Hematopoietic multipotent progenitor cell treated with erythropoietin and hydrocortisone succinate and interleukin-3 and kit ligand, for 8 days (in vitro differentiated cells): ENCODE measurements around the gene DLG2.

Experiments
- DNase-seq: peaks from one replicate; pipeline ENCODE4 v3.0.0-alpha.2; 2015

The DLG2 gene

GRCh38 chr11:83681906-83682610 lies 1945.1 kb downstream of the DLG2 start:
- no peak for DNase-seq

DNA sequence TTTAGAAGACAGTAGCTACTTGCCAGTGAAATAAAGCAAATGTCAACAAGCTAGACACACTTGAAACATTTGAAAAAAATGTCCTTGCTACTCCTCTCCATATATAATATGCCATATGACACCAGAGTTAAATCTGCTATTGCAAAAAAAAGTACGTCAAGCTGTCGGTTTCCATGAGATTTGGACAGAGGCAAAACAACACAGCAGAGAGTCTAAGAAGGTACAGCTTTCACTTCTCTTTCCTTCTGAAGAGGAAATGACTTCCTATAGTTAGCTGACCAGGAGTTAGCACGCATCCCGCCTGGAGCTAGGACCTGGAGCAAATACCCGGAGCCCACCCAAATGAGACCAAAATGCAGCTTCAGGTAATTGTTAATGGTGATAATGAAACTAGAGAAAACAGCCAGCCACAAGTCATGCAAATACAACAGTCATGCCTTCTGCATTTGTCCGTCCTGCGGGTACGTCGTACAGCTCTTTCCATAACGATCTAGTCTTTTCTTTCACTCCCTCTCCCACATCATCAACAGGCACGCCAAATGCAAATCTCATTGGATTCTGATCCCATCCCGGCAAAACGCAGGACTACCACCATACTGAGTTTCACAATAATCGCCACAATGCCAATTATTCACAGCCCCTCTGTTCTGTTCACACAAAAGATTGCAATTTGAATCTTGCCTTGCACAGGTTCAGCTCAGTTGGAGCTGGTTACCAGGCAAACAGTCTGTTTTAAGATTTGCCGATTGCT lies 1945.9 kb downstream of the DLG2 start:
- no peak for DNase-seq

DNA sequence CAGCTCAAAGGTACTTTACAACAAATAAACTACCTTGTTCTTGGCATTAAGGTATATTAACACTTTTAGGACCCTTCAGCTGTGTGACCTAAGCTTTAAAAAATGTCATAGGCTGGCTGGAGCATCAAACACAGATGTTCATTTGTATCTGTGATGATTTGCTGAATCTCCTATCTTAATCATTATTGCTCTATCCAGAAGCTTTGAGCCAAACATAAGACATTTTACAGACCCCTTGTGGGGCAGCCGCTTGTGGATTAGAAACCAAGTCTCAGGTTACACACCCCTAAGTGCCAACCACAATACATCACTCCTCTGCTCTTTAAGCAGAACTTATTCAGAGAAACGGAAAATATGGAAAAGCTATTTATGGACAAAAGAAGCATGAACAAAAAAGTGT lies 1946.8 kb downstream of the DLG2 start:
- DNase-seq, result no peak

DNA sequence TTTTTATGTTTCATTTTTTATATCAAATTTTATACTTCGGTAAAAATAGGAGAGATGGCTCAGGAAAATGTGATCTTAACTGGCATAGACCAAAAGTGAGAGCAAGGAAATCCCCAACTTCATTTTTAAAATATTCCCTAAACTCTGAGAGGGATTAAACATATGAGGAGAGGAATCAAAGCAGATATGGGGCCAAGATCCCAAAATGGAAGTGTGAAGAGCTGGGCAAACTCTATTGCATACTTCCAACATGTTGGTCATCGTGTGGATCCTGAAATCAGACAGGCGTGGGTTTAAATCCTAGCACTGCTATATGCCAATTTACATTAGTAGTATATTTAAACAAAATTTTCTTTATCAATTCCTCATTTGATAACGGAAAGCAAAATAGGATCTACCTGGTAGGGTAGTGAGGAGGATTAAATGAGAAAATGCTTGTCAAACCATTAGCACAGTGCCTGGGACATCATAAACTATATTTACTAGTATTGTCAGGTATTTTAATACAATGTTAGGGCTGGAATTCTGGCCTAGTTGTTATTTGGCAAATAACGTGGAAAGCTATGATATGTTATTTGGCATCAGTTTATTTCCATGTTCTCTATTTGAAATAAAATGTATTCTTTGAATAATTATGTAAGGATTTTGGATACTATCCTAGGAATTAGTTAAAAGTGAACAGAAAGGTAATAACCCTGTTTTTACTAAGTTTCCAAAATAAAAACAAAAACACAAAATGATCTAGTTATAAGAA lies 1948.1 kb downstream of the DLG2 start:
- no peak for DNase-seq

DNA sequence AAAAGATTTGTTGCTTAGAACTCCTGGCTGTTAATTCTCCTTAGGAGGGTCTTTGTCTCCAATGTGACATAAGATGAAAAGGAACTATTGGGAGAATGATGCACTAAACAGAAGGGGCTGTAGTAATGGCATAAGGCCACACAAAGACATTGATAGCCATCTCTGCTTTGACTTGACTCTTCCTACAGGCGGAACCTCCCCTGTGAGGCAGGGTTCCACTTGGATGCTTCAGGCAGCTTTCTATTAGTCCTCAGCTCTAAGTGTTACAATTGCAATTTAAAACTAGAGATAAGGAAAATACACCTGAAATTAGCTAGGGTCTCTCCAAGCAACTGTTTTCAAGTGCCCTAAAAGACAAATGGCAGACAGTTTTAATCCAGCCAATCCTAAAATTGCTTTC lies 1949.4 kb downstream of the DLG2 start:
- no peak for DNase-seq

- DNase-seq, result no peak
Observed at GRCh38 chr11:83676056-83676601, 1951.0 kb downstream of the DLG2 start.

DNA sequence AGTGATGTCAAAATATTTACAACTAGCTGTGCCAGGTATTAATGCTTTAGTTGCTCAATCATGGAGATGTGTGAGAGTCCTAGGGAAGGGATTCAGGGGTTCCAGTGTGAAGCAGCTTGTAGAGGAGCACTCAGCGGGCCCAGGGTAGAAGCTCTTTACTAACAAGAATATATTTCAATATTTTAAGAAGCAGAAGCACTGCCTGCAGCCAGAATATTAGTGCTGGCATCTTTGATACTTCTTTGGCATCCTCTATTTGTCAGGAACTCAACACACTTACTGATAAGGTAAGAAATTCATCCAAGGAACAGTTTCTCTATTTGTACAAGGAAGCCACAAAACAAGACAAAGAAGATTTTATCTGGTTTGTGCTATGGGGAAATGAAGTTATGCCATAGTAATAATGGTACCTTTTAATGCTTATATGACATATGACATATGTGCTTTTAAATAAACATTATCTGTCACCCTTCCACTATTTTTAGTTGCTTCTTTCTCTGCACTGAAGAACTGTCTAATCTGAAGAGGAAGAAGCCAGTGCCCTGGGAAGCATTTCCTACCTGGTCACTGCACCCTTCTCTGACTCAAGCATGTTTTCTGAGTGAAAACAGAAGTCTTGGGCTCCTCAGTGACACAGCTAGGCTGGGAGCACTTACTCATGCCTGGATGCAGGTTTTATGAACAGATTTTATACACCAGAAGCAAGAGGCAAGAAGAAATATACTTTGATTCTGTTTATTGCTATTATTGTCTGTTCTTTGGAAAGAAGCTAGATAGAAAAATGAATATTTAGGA lies 1952.8 kb downstream of the DLG2 start:
- no peak for DNase-seq

GRCh38 chr11:83671289-83671688 lies 1955.9 kb downstream of the DLG2 start:
- no peak for DNase-seq

DNA sequence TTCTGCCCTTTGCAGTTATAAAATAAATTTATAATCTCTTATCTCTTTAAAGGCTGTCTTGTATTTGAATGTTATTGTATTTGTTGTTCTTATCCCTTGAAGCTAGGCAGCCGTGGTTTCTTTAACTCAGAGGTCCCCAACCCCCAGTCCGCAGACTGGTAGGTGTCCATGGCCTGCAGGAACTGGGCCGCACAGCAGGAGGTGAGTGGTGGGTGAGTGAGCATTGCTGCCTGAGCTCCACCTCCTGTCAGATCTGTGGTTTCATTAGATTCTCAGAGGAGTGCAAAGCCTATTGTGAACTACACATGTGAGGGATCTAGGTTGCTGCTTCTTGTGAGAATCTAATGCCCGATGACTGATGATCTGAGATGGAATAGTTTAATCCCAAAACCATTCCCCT lies 1961.0 kb downstream of the DLG2 start:
- DNase-seq, result no peak

- no peak for DNase-seq
Observed at GRCh38 chr11:83663988-83664387, 1963.2 kb downstream of the DLG2 start.

GRCh38 chr11:83663446-83663845 lies 1963.7 kb downstream of the DLG2 start:
- DNase-seq, result no peak

- no peak for DNase-seq
Observed at GRCh38 chr11:83662494-83662893, 1964.7 kb downstream of the DLG2 start.

DNA sequence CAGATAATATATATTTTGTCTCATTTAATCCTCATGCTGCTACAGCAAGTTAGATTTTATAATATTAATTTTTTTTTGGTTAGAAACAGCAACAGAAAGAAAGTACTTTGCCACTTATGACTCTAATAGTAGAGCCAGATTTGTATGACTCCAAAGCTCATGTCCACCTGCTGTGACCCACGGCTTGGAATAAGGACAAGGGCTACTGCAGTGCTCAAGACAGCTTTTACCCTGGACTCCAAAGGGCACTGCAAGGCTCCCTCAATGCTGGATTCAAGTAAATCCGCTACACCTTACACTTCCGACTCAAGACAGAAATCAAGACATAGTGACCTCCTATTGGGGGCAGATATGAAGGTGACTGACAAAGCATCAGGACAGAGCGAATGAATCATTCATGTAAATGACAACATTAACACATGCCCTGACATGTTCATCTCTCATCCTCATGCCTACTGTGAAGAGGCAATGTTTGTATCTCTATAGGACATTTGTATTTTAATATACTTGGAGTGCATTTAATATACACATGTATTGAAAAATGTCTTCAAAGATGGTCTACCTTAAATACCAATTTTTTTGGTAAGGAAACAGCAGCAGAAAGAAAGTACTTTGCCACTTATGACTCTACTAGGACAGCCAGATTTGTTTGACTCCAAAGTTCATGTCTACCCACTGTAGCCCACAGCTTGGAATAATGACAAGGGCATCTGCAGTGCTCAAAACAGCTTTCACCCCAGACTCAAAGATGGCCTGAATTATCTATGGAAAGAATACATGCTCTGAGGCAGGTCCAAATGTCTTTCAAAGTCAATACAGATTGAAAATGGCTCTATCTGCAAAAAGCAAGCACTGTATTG lies 1965.4 kb downstream of the DLG2 start:
- DNase-seq, result no peak

DNA sequence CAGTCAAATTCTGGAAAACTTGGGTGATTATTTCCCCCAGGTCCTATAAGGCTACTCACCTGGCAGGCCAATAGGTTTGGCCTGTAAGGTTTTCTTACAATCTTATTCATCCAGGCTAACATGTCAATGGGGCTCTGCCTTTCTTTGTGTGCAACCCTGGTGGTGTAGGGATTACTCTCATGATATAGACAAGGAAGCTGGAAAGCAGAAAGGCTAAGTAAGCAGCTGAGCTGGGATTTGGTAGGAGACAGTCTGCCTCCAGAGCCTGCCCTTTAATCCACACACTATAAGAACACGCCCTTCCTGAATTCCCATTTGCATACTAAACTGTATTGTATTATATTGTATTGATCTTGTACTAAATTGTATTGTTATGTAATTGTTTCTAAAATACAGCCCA lies 1967.7 kb downstream of the DLG2 start:
- no peak for DNase-seq

GRCh38 chr11:83656796-83657330 lies 1970.3 kb downstream of the DLG2 start:
- no peak for DNase-seq

DNA sequence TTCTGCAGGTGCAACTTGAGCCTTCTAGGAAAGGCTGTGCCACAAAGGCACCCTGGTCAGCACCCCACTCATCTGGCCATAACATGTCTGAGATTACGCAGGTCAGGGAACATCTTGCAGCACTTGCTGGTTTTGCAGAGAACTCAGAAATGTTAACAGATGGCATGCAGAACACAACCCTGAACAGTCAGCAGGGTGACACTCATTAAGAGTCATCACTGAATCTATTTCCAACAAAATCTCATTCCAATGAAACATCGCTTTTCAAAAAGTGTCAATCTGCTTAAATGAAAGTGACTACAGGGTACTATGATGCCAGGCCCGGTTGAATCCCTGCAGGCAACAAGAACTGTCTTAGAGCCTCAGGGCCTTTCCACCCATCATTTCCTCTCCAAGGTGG lies 1971.2 kb downstream of the DLG2 start:
- DNase-seq, result no peak

DNA sequence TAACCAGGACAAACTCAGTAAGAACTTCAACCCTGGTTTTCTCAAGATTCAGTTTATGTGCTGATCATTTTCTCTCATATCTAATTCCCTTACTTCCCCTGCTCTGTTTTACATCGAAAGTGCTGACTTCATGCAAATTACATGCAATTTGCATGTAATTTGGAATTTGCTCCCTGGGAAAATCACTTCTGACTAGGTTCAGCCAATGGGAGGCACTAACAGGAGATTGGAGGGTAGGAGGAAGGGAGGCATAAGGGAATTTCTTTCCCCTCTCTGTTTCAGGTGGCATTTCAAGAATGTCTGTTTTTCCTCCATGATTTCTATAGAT lies 1977.7 kb downstream of the DLG2 start:
- no peak for DNase-seq

DNA sequence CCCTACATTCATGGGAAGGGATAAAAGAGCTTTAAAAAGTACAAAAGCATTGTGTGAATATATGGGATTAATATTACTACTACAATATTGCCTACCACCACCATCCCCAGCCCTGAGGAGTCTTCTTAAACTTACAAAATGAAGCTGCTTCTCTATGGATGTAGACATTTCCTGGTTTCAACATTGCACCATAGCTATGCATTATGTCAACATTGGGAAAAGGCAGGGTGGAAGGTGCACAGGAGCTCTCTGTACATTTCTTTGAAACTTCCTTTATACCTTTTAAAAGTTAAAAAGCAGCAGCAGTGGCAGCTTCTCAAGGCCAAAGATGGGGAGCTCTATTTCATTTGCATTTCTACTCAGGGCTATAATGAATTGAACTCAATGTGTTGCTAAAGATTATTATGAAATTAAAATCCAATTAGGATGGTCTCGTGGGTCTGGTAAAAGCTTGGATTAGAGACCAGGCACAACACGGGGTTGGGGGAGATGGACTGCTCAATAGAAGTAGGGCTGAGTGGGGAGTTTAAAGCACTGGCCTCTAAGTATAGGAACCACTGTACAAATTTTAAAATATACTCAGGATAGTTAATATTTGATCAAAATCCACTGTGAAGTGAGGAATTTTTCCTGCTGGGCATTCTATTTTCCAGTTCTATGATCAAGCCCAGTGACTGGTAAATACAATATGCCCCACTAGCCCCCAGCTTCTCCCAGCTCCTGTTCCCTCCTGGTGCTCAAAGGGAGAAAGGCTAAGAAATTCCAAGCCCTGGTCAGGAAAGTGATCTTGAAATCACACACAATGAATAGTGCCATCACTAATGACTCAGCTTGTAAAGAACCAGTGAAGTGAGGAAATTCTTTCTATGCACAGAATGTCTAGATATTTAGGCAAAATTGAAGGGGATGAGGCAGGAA lies 1978.3 kb downstream of the DLG2 start:
- DNase-seq, result no peak

DNA sequence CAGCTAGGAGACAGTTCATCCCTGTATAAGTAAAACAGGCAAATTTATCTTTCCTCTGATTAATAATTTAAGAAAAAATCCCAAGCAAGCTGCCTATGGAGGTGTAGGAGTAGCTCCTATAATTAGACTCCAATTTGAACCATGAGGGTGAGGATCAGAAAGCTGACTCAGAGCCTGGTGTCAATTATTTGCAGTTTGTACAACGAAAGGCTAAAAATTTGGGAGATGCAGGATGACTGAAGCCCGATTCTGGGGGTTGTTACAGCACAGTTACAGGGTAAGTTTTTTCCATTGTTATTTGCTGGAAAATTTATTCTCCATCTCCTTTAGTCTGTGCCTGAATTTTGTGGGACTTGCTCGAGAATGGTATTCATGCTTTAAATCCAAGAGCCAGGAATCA lies 1981.6 kb downstream of the DLG2 start:
- DNase-seq, result no peak

DNA sequence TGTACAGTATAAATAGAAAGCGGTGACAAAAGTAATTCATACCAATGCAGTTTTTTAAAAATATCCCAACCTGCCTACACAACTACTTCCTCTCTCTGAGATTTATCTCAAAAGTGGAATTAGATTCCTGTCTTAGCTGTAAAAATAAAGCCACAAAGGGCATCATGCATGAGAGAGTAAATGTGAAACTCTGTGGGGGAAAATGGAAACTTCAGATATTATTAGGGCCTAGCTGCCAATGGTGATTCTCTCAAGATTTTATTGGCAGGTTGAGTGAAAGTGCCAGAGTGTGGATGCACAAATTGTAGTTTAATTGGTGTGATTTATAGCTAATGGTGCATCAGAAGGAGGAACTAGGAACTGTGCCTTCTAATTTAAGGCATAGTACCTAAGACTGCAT lies 1984.0 kb downstream of the DLG2 start:
- no peak for DNase-seq

DNA sequence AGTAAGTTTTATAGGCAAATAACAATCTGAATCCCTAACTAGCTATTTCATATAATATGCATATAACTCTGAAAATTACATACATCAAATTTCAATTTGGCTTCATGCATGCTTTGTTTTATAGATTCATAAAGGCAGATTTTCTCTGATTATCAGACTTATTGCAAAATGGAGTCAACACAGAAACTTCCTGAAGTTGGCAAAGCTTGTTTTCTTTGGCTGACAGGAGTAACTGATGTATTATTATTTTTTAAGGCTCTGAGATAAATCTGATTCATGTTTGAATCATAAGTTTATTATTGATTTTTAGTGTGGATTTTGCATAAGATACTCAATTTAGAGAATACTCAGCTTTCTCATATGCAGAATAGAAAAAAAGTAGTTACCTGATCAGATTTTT lies 1984.6 kb downstream of the DLG2 start:
- DNase-seq, result no peak
